T follicular helper cell (primary cell): ENCODE data around the gene ADAMTSL5.
"Not testable (repeated sequence)": the region's sequence is repeated elsewhere in the genome, so short reads cannot be mapped to it uniquely, and the experiment has no call there.

Source experiments
- DNase-seq: peaks from one replicate; pipeline ENCODE4 v3.0.0-alpha.2; 2020; ENCODE audit warnings: low read depth

ADAMTSL5 gene

GRCh38 chr19:1478934-1479707 lies 33.7 kb downstream of the ADAMTSL5 start, which contains the start of gene C19orf25:
Gene C19orf25, minus strand, starts transcription at chr19:1479215. Its CDS starts 312 bp downstream, at chr19:1478903.
- peak; percentile 83 for DNase-seq

- not testable (repeated sequence) for DNase-seq
These were observed 35.8 kb downstream of the ADAMTSL5 start for GRCh38 chr19:1477056-1477455.

- no peak for DNase-seq
These were observed 36.9 kb downstream of the ADAMTSL5 start for GRCh38 chr19:1475751-1476437.

GRCh38 chr19:1474765-1475351 lies 38.0 kb downstream of the ADAMTSL5 start:
- DNase-seq = no peak

GRCh38 chr19:1474011-1474764 lies 38.6 kb downstream of the ADAMTSL5 start:
- DNase-seq = no peak

GRCh38 chr19:1473085-1473851 lies 39.6 kb downstream of the ADAMTSL5 start:
- DNase-seq = no peak

GRCh38 chr19:1472231-1473084 lies 40.4 kb downstream of the ADAMTSL5 start:
- DNase-seq = no peak

- no peak for DNase-seq
These were observed 41.2 kb downstream of the ADAMTSL5 start for GRCh38 chr19:1471515-1472160.

GRCh38 chr19:1471010-1471514 lies 41.8 kb downstream of the ADAMTSL5 start:
- no peak for DNase-seq

- peak; percentile 59 for DNase-seq
These were observed 42.4 kb downstream of the ADAMTSL5 start for GRCh38 chr19:1470305-1471009.

- DNase-seq = no peak
These were observed 42.8 kb downstream of the ADAMTSL5 start for GRCh38 chr19:1470055-1470304.

GRCh38 chr19:1469255-1470054 lies 43.4 kb downstream of the ADAMTSL5 start:
- DNase-seq = no peak

GRCh38 chr19:1468821-1469254 lies 44.0 kb downstream of the ADAMTSL5 start:
- DNase-seq = no peak

GRCh38 chr19:1468274-1468820 lies 44.5 kb downstream of the ADAMTSL5 start:
- DNase-seq = no peak

GRCh38 chr19:1467490-1468273 lies 45.1 kb downstream of the ADAMTSL5 start:
- DNase-seq = no peak

GRCh38 chr19:1467215-1467489 lies 45.7 kb downstream of the ADAMTSL5 start:
- no peak for DNase-seq

- no peak for DNase-seq
These were observed 46.2 kb downstream of the ADAMTSL5 start for GRCh38 chr19:1466461-1467214.
